ENCODE data around the gene CAMKK1. TPM values are rescaled to one million over a fixed set of nuclear protein-coding genes. Genes with fewer than 3 reads are reported as not detected.

The CAMKK1 gene
- total and polyA plus RNA-seq, 2 donors (not counting 1 experiment from before 2014, with no cell fraction given), result 4.5 to 35.9 TPM

GRCh38 chr17:3836551-3836950 is 56.3 kb downstream of the CAMKK1 start:
- Mint-ChIP-seq H3K4me3 (no peak overlapping the region), H3K4me1 (peaks cover 6% of the 10 kb centered on the region), H3K27me3 (no peaks in the 10 kb centered on the region), H3K9me3 (ENCODE audit: insufficient read depth) (no peaks in the 10 kb centered on the region), H3K27ac (no peak overlapping the region)
- Histone ChIP-seq H3K4me3 (ENCODE audit: control extremely low read depth in 1 of 5, extremely low read depth in 1 of 5, insufficient read depth in 1 of 5, low read depth in 2 of 5, low read length in 4 of 5) (no peak overlapping the region), H3K27me3 (replicated peaks in 1 of 4; ENCODE audit: control extremely low read depth in 1 of 4, control insufficient read depth in 3 of 4, insufficient read depth in 4 of 4, low read length in 3 of 4) (no peaks in the 10 kb centered on the region), H2AFZ (ENCODE audit: insufficient read depth, low read depth, low read length, poor library complexity, severe bottlenecking) (no peak overlapping the region), H3K36me3 (replicated peaks in 1 of 2; ENCODE audit: control extremely low read depth in 1 of 2, control insufficient read depth in 1 of 2, extremely low read depth in 1 of 2, insufficient read depth in 2 of 2, low read length in 1 of 2) (peaks cover 0 to 48% of the 10 kb centered on the region in 2 experiments), H3K4me1 (ENCODE audit: control insufficient read depth in 2 of 2, insufficient read depth in 2 of 2, low read length in 2 of 2) (no peaks in the 10 kb centered on the region), H3K79me2 (ENCODE audit: control insufficient read depth, insufficient read depth, low read length) (peaks cover 48% of the 10 kb centered on the region), H4K20me1 (ENCODE audit: control insufficient read depth, insufficient read depth, low read length, poor library complexity, severe bottlenecking) (peaks cover 11% of the 10 kb centered on the region), H3K9me3 (ENCODE audit: control extremely low read depth in 1 of 3, control insufficient read depth in 2 of 3, insufficient read depth in 1 of 3, low read length in 2 of 3) (no peaks in the 10 kb centered on the region), H3K27ac (ENCODE audit: low read length in 2 of 2) (no peak overlapping the region), H3K4me2 (replicated peaks; ENCODE audit: low read depth, low read length, poor library complexity, severe bottlenecking) (no peak overlapping the region), H3K9ac (ENCODE audit: low read length) (no peak overlapping the region)
- POLR2A ChIA-PET, result interaction anchor here (0.7 kb wide), 1 partner anchor 113 kb away, joined by 6 read pairs; no protein-coding TSS in a partner anchor
- intact Hi-C loops (cut with micrococcal nuclease), result no loop called here
- WGBS (ENCODE audit: insufficient coverage), result 100% methylated on average over 3 of the region's 10 CpGs
- TF ChIP-seq CTCF (IDR thresholded peaks at IDR 0.05) (no peak), EZH2 (IDR thresholded peaks at IDR 0.05; ENCODE audit: borderline replicate concordance, insufficient read depth, low read depth, low read length, poor library complexity, severe bottlenecking) (no peak)
- DNase-seq (no peak), ATAC-seq (ENCODE audit: low read depth) (no peak)
- CTCF ChIA-PET, result interaction anchor here (0.6 to 3.2 kb wide), 3 partner anchors 9 to 113 kb away, joined by 3 to 18 read pairs (median 14); partner anchors contain the start of gene NCBP3

GRCh38 chr17:3835410-3836229 is 57.2 kb downstream of the CAMKK1 start:
- Histone ChIP-seq H3K4me2 (replicated peaks; ENCODE audit: low read depth, low read length, poor library complexity, severe bottlenecking) (no peak overlapping the region), H3K27me3 (replicated peaks in 1 of 4; ENCODE audit: control extremely low read depth in 1 of 4, control insufficient read depth in 3 of 4, insufficient read depth in 4 of 4, low read length in 3 of 4) (no peaks in the 10 kb centered on the region), H3K4me1 (ENCODE audit: control insufficient read depth in 2 of 2, insufficient read depth in 2 of 2, low read length in 2 of 2) (no peaks in the 10 kb centered on the region), H2AFZ (ENCODE audit: insufficient read depth, low read depth, low read length, poor library complexity, severe bottlenecking) (no peak overlapping the region), H3K9ac (ENCODE audit: low read length) (no peak overlapping the region), H3K27ac (ENCODE audit: low read length in 2 of 2) (no peak overlapping the region), H3K36me3 (replicated peaks in 1 of 2; ENCODE audit: control extremely low read depth in 1 of 2, control insufficient read depth in 1 of 2, extremely low read depth in 1 of 2, insufficient read depth in 2 of 2, low read length in 1 of 2) (peaks cover 0 to 41% of the 10 kb centered on the region in 2 experiments), H3K4me3 (ENCODE audit: control extremely low read depth in 1 of 5, extremely low read depth in 1 of 5, insufficient read depth in 1 of 5, low read depth in 2 of 5, low read length in 4 of 5) (no peak overlapping the region), H3K79me2 (ENCODE audit: control insufficient read depth, insufficient read depth, low read length) (peaks cover 49% of the 10 kb centered on the region), H4K20me1 (ENCODE audit: control insufficient read depth, insufficient read depth, low read length, poor library complexity, severe bottlenecking) (peaks cover 6% of the 10 kb centered on the region), H3K9me3 (ENCODE audit: control extremely low read depth in 1 of 3, control insufficient read depth in 2 of 3, insufficient read depth in 1 of 3, low read length in 2 of 3) (no peaks in the 10 kb centered on the region)
- DNase-seq, result no peak
- H3K9me3 Mint-ChIP-seq (ENCODE audit: insufficient read depth), result no peaks in the 10 kb centered on the region
- no peak for TF ChIP-seq CTCF (IDR thresholded peaks at IDR 0.05)
- TF ChIP-seq EZH2 (IDR thresholded peaks at IDR 0.05; ENCODE audit: borderline replicate concordance, insufficient read depth, low read depth, low read length, poor library complexity, severe bottlenecking), result no peak
- intact Hi-C loops (cut with micrococcal nuclease), result no loop called here
- no peak overlapping the region for H3K4me3 Mint-ChIP-seq
- H3K4me1 Mint-ChIP-seq, result peaks cover 2% of the 10 kb centered on the region
- ATAC-seq (ENCODE audit: low read depth), result no peak
- ChIA-PET POLR2A (no interaction called here), CTCF (interaction anchor here (2.6 to 3.2 kb wide), 2 partner anchors 8 to 11 kb away, joined by 14 to 18 read pairs; partner anchors contain the start of gene NCBP3)
- no peak overlapping the region for H3K27ac Mint-ChIP-seq
- 96% methylated on average over 7 of the region's 14 CpGs for WGBS (ENCODE audit: insufficient coverage)
- no peaks in the 10 kb centered on the region for H3K27me3 Mint-ChIP-seq

Data from B cell (primary cell).